Progenitor cell of endocrine pancreas (in vitro differentiated cells): Measurements from ENCODE around the gene ITGA8. TPM values are rescaled to one million over a fixed set of nuclear protein-coding genes. Genes with fewer than 3 reads are reported as not detected.

ENCODE experiments used
- DNase-seq: peaks from one replicate; pipeline ENCODE4 v3.0.0; 2021; ENCODE audit warnings: low spot score; ENCODE audit not compliant: unreplicated experiment
- H3K27ac Mint-ChIP-seq: 2 replicates; pipeline ENCODE4 v1.8.0; 2021; ENCODE audit warnings: mild to moderate bottlenecking, moderate library complexity, mixed read lengths
- H3K27me3 Mint-ChIP-seq: 2 replicates; pipeline ENCODE4 v1.8.0; 2021; ENCODE audit warnings: mixed read lengths
- H3K36me3 Mint-ChIP-seq: 2 replicates; pipeline ENCODE4 v1.8.0; 2022; ENCODE audit warnings: mixed read lengths; ENCODE audit not compliant: insufficient read depth
- H3K4me1 Mint-ChIP-seq: 2 replicates; pipeline ENCODE4 v1.8.0; 2021; ENCODE audit warnings: low read depth, mixed read lengths
- H3K4me3 Mint-ChIP-seq: 2 replicates; pipeline ENCODE4 v1.8.0; 2021; ENCODE audit warnings: low read depth, mild to moderate bottlenecking, moderate library complexity, mixed read lengths
- H3K9me3 Mint-ChIP-seq: 2 replicates; pipeline ENCODE4 v1.8.0; 2021; ENCODE audit warnings: low read depth, mixed read lengths
- total RNA-seq: library from RNA; stranded (reverse); gene quantifications from 2 replicates; pipeline ENCODE4 v1.2.1, GENCODE V29; 2021
- TF ChIP-seq, protein P1 (sequence below): fragments of 200-600 bp; sonication (generic); IDR thresholded peaks from one replicate; pipeline ENCODE4 v1.5.0; 2021; ENCODE audit warnings: antibody characterized with exemption, mild to moderate bottlenecking; ENCODE audit not compliant: unreplicated experiment

The ITGA8 gene
- total RNA-seq, 1 donor from 2014 or later = not detected

DNA sequence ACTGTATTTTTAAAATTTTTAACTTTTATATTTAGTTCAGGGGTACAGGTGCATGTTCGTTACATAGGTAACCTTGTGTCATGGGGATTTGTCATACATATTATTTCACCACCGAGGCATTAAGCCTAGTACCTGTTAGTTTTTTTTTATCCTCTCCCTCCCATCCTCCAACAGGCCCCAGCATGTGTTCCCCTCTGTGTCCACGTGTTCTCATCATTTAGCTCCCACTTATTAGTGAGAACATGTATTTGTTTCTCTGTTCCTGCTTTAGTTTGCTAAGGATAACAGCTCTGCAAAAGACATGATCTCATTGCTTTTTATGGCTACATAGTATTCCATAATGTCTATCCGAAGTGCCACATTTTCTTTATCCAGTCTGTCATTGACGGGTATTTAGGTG is 22.4 kb upstream of the ITGA8 start:
- Mint-ChIP-seq H3K27ac (no peak overlapping the region), H3K36me3 (no peaks in the 10 kb centered on the region), H3K4me1 (peaks cover 1% of the 10 kb centered on the region), H3K4me3 (no peak overlapping the region), H3K9me3 (no peaks in the 10 kb centered on the region), H3K27me3 (peaks cover 6% of the 10 kb centered on the region)
- no peak for DNase-seq
- TF ChIP-seq, protein P1, sequence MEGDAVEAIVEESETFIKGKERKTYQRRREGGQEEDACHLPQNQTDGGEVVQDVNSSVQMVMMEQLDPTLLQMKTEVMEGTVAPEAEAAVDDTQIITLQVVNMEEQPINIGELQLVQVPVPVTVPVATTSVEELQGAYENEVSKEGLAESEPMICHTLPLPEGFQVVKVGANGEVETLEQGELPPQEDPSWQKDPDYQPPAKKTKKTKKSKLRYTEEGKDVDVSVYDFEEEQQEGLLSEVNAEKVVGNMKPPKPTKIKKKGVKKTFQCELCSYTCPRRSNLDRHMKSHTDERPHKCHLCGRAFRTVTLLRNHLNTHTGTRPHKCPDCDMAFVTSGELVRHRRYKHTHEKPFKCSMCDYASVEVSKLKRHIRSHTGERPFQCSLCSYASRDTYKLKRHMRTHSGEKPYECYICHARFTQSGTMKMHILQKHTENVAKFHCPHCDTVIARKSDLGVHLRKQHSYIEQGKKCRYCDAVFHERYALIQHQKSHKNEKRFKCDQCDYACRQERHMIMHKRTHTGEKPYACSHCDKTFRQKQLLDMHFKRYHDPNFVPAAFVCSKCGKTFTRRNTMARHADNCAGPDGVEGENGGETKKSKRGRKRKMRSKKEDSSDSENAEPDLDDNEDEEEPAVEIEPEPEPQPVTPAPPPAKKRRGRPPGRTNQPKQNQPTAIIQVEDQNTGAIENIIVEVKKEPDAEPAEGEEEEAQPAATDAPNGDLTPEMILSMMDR = no peak

DNA sequence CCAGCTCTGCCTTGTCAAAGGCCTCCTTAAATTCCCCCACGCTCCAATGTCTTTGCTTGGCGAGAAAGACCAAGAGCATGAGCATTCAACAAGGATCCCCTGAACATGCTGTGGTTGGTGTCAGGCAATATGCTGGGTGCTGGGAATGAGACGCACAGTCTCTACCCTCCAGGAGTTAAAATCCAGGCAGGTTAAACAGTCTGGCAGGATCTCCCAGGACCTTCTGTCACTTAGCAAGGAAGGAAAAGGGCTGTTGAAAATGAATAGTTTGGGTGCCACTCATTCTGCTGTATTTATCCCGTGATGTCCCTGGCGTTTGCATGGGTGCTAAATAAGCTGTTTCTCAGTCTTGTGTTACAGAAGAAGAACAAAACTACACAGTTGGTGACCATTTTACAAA is 21.9 kb upstream of the ITGA8 start:
- Mint-ChIP-seq H3K36me3 (no peaks in the 10 kb centered on the region), H3K9me3 (no peaks in the 10 kb centered on the region), H3K4me3 (no peak overlapping the region), H3K4me1 (no peaks in the 10 kb centered on the region), H3K27ac (no peak overlapping the region), H3K27me3 (peaks cover 3% of the 10 kb centered on the region)
- no peak for DNase-seq
- TF ChIP-seq, protein P1 = no peak

DNA sequence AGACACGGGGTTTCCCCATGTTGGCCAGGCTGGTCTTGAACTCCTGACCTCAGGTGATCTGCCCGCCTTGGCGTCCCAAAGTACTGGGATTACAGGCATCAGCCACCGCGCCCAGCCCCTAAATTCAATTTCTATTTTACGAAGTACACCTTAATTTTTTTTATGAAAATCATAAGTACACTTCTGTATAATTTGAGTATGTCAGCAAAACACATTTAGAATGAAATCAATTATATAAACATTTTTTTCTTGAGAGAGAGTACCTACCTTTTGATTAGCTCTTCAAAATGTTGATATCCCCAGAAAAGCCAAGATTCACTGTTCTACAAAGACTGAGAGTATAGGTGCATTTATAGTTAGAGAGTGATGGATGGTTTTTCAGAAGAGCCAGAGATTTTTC is 20.5 kb upstream of the ITGA8 start:
- Mint-ChIP-seq H3K4me1 (no peaks in the 10 kb centered on the region), H3K4me3 (no peak overlapping the region), H3K36me3 (no peaks in the 10 kb centered on the region), H3K27ac (no peak overlapping the region), H3K27me3 (peaks cover 10% of the 10 kb centered on the region), H3K9me3 (no peaks in the 10 kb centered on the region)
- TF ChIP-seq, protein P1 = no peak
- DNase-seq = no peak

DNA sequence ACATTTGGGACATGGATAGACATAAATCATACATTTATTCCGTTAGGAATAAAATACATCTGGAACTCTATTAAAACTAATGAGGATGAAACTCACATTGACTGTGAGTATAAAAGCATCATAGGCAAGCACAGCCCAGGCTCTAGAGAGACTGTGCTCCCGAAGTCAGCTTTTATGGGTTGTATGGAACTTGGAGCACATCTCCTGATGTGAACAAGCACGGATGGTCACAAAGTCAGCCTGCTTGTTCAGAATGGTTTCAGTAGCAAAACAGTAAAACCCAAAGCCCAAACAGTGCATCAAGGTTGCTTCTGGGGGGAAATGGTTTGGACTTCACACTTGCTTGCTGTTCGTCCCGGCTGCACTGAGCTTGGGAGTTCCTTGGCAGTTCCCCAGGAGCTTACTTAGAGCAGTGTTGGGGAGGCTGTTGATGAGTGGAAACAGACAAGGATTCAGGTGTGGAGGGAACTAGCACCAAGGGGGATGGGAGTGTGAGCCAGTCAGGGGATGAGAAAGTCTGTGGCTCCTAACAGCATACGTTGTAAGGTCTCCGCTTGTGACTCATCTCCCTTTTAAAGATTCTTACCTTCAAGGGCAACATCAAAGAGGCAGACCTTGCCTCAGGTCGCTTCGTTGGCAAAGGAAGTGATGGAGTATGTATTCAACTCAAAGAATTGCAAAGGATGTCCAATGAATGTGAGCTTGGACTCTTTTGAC is 19.7 kb upstream of the ITGA8 start:
- TF ChIP-seq, protein P1 = no peak
- Mint-ChIP-seq H3K9me3 (no peaks in the 10 kb centered on the region), H3K27ac (no peak overlapping the region), H3K36me3 (no peaks in the 10 kb centered on the region), H3K4me1 (no peaks in the 10 kb centered on the region), H3K27me3 (peaks cover 10% of the 10 kb centered on the region), H3K4me3 (no peak overlapping the region)
- no peak for DNase-seq

DNA sequence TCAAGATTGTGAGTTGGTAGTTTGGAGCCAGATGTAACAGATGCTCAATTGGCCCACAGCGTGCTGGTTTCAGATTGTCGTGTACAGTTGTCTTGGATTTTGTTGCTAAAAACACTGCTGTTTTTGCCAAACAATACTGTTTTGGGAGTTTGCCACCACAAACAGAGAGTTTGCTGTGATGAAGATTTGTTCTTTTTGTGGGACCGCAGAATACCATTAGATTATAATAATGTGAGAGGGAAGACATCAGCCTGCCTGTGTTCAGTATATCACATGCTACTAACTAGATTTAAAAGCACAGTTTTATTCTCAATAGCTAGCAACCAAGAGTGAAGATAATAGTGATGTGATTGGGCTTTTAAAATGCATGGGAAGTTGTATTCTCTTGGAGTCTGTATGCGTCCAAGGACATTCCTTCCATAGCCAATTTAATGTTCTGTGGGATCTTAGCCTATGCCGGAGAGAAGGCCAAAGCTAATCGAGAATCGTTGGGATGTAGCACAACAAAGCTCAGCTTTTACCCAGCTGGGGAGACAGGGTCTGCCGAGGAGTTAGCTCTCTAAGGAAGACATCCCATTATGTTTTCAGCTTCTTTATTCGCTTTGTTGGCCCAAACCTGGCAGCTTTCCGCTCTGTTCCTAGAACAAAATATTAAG is 18.7 kb upstream of the ITGA8 start:
- H3K4me3 Mint-ChIP-seq = no peak overlapping the region
- no peak overlapping the region for H3K27ac Mint-ChIP-seq
- no peaks in the 10 kb centered on the region for H3K4me1 Mint-ChIP-seq
- no peaks in the 10 kb centered on the region for H3K36me3 Mint-ChIP-seq
- no peak for DNase-seq
- H3K27me3 Mint-ChIP-seq = peaks cover 10% of the 10 kb centered on the region
- peaks cover 3% of the 10 kb centered on the region for H3K9me3 Mint-ChIP-seq
- TF ChIP-seq, protein P1 = no peak
